Naive thymus-derived CD8-positive, alpha-beta T cell (primary cell): ENCODE results near the gene ZBTB16. TPM values are rescaled to one million over a fixed set of nuclear protein-coding genes. Genes with fewer than 3 reads are reported as not detected.

Source experiments
- ATAC-seq, 2 donors: fragments of 150-1000 bp; cut with Tn5 transposase in 1 of 2; sonication (Bioruptor Pico), chemical (Tn5 transposase) in 1 of 2; 1 replicate in 1 of 2; 2 replicates in 1 of 2; pipeline ENCODE4 v1.10.0; 2021; ENCODE audit warnings: mild to moderate bottlenecking in 2 of 2, moderate library complexity in 2 of 2
- POLR2A ChIA-PET: fragments of 350-600 bp; sonication (Branson Sonifier 250); formaldehyde crosslinking; loops from one replicate; lab custom pipeline; 2021; ENCODE audit warnings: antibody characterized with exemption; lab: Charles Lee
- DNase-seq, 10 donors: peaks; one replicate each; pipeline versions ENCODE4 v3.0.0 to v3.0.0-alpha.2; 2020 to 2022
- H3K27ac Mint-ChIP-seq, 10 donors: one replicate each; pipeline ENCODE4 v1.8.0; 2020 to 2022; ENCODE audit warnings: mild to moderate bottlenecking in 10 of 10, mixed read lengths in 10 of 10, moderate library complexity in 4 of 10, inconsistent platforms in 1 of 10
- H3K27me3 Mint-ChIP-seq, 5 donors: one replicate each; pipeline ENCODE4 v1.8.0; 2021 to 2022; ENCODE audit warnings: mixed read lengths in 5 of 5
- H3K36me3 Mint-ChIP-seq, 3 donors: one replicate each; pipeline ENCODE4 v1.8.0; 2020 to 2022; ENCODE audit warnings: mixed read lengths in 3 of 3, mild to moderate bottlenecking in 2 of 3, inconsistent platforms in 1 of 3
- H3K4me1 Mint-ChIP-seq, 4 donors: one replicate each; pipeline ENCODE4 v1.8.0; 2021 to 2022; ENCODE audit warnings: mixed read lengths in 4 of 4
- H3K4me3 Mint-ChIP-seq, 10 donors: one replicate each; pipeline ENCODE4 v1.8.0; 2020 to 2022; ENCODE audit warnings: mild to moderate bottlenecking in 10 of 10, mixed read lengths in 10 of 10, moderate library complexity in 6 of 10, inconsistent platforms in 1 of 10
- H3K9me3 Mint-ChIP-seq, 9 donors: one replicate each; pipeline ENCODE4 v1.8.0; 2020 to 2022; ENCODE audit warnings: mixed read lengths in 9 of 9, mild to moderate bottlenecking in 3 of 9, inconsistent platforms in 1 of 9, moderate library complexity in 1 of 9
- polyA plus RNA-seq, 3 donors: library from polyadenylated mRNA; unstranded; fragments of 300-500 nt; fragmentation: Illumina TruSeq; gene quantifications; one replicate each; pipeline ENCODE4 v1.2.3, GENCODE V29; 2021
- total RNA-seq, 8 experiments: library from RNA in 2 of 8; stranded (reverse) in 2 of 8; gene quantifications; one replicate each; pipeline ENCODE4 v1.2.3 and lab custom pipeline; 2021 to 2026

ZBTB16 gene
- total and polyA plus RNA-seq, 5 experiments from 2014 or later = 0.21 to 7.5 (median 2.5) TPM

- H3K4me3 Mint-ChIP-seq = no peak overlapping the region
- POLR2A ChIA-PET = no interaction called here
Observed at GRCh38 chr11:114202011-114202609, 142.6 kb downstream of the ZBTB16 start.

GRCh38 chr11:114207096-114207495 lies 147.6 kb downstream of the ZBTB16 start:
- ATAC-seq (no peak), DNase-seq (no peak)
- H3K4me1 Mint-ChIP-seq = peaks cover 19 to 36% (median 27%) of the 10 kb centered on the region in 4 donors
- H3K4me3 Mint-ChIP-seq = no peak overlapping the region
- H3K9me3 Mint-ChIP-seq = no peaks in the 10 kb centered on the region
- no peaks in the 10 kb centered on the region for H3K27me3 Mint-ChIP-seq
- no peaks in the 10 kb centered on the region for H3K36me3 Mint-ChIP-seq
- POLR2A ChIA-PET = no interaction called here
- H3K27ac Mint-ChIP-seq = peak overlapping the region in 3 of 10 donors; percentile 21 to 64 (median 22)

More at GRCh38 chr11:114202011-114202609, 142.6 kb downstream of the ZBTB16 start:
- DNase-seq = no peak
- H3K9me3 Mint-ChIP-seq = no peaks in the 10 kb centered on the region
- no peaks in the 10 kb centered on the region for H3K36me3 Mint-ChIP-seq
- no peaks in the 10 kb centered on the region for H3K27me3 Mint-ChIP-seq
- peak overlapping the region in 1 of 10 donors; percentile 64 for H3K27ac Mint-ChIP-seq
- ATAC-seq = no peak
- peaks cover under 1 to 13% (median 2%) of the 10 kb centered on the region in 4 donors for H3K4me1 Mint-ChIP-seq

- Mint-ChIP-seq H3K4me1 (peaks cover 19 to 36% (median 27%) of the 10 kb centered on the region in 4 donors), H3K9me3 (no peaks in the 10 kb centered on the region), H3K36me3 (no peaks in the 10 kb centered on the region), H3K27ac (peak overlapping the region in 6 of 10 donors; percentile 0 to 78 (median 8)), H3K27me3 (no peaks in the 10 kb centered on the region), H3K4me3 (peak overlapping the region in 8 of 10 donors; percentile 9 to 52 (median 28))
- DNase-seq = peak in 5 of 10 donors; percentile 6 to 41 (median 36)
- peak; percentile 91 to 98 for ATAC-seq
- POLR2A ChIA-PET = interaction anchor here (1.0 kb wide), 1 partner anchor 41 kb away, joined by 7 read pairs; no protein-coding TSS in a partner anchor
Observed at GRCh38 chr11:114208377-114208776, 148.9 kb downstream of the ZBTB16 start.

- no peak for DNase-seq
- no peaks in the 10 kb centered on the region for H3K27me3 Mint-ChIP-seq
- peak overlapping the region in 2 of 10 donors; percentile 51 to 58 for H3K27ac Mint-ChIP-seq
- H3K4me1 Mint-ChIP-seq = peaks cover 19 to 42% (median 27%) of the 10 kb centered on the region in 4 donors
- H3K36me3 Mint-ChIP-seq = no peaks in the 10 kb centered on the region
- POLR2A ChIA-PET = interaction anchor here (1.2 kb wide), 1 partner anchor 26 kb away, joined by 4 read pairs; no protein-coding TSS in a partner anchor
- no peak overlapping the region for H3K4me3 Mint-ChIP-seq
- ATAC-seq = no peak
- H3K9me3 Mint-ChIP-seq = no peaks in the 10 kb centered on the region
Observed at GRCh38 chr11:114209343-114209742, 149.8 kb downstream of the ZBTB16 start.

- DNase-seq (no peak), ATAC-seq (no peak)
- POLR2A ChIA-PET = interaction anchor here (1.2 kb wide), 1 partner anchor 26 kb away, joined by 4 read pairs; no protein-coding TSS in a partner anchor
- Mint-ChIP-seq H3K4me3 (no peak overlapping the region), H3K27ac (peak overlapping the region in 1 of 10 donors; percentile 58), H3K27me3 (peaks cover 0 to 1% (median 0%) of the 10 kb centered on the region in 5 donors), H3K4me1 (peaks cover 19 to 44% (median 27%) of the 10 kb centered on the region in 4 donors), H3K36me3 (no peaks in the 10 kb centered on the region), H3K9me3 (no peaks in the 10 kb centered on the region)
Observed at GRCh38 chr11:114209904-114210303, 150.4 kb downstream of the ZBTB16 start.

- H3K4me3 Mint-ChIP-seq = no peak overlapping the region
- H3K27me3 Mint-ChIP-seq = peaks cover 0 to 1% (median 0%) of the 10 kb centered on the region in 5 donors
- POLR2A ChIA-PET = no interaction called here
- peaks cover 29 to 61% (median 39%) of the 10 kb centered on the region in 4 donors for H3K4me1 Mint-ChIP-seq
- no peaks in the 10 kb centered on the region for H3K9me3 Mint-ChIP-seq
- DNase-seq (no peak), ATAC-seq (no peak)
- H3K27ac Mint-ChIP-seq = peak overlapping the region in 2 of 10 donors; percentile 24 to 37
- no peaks in the 10 kb centered on the region for H3K36me3 Mint-ChIP-seq
Observed at GRCh38 chr11:114211444-114212121, 152.1 kb downstream of the ZBTB16 start.

GRCh38 chr11:114213622-114214021 lies 154.1 kb downstream of the ZBTB16 start:
- peaks cover 0 to 4% (median 0%) of the 10 kb centered on the region in 5 donors for H3K27me3 Mint-ChIP-seq
- peaks cover 24 to 56% (median 34%) of the 10 kb centered on the region in 4 donors for H3K4me1 Mint-ChIP-seq
- H3K27ac Mint-ChIP-seq = no peak overlapping the region
- no peaks in the 10 kb centered on the region for H3K36me3 Mint-ChIP-seq
- no peak for DNase-seq
- H3K4me3 Mint-ChIP-seq = no peak overlapping the region
- POLR2A ChIA-PET = interaction anchor here (0.5 kb wide), 1 partner anchor 94 kb away, joined by 3 read pairs; no protein-coding TSS in a partner anchor
- H3K9me3 Mint-ChIP-seq = no peaks in the 10 kb centered on the region
- ATAC-seq = no peak

GRCh38 chr11:114215428-114215827 lies 155.9 kb downstream of the ZBTB16 start:
- Mint-ChIP-seq H3K36me3 (no peaks in the 10 kb centered on the region), H3K4me3 (no peak overlapping the region), H3K27me3 (peaks cover 0 to 4% (median 1%) of the 10 kb centered on the region in 5 donors), H3K9me3 (no peaks in the 10 kb centered on the region), H3K27ac (peak overlapping the region in 1 of 10 donors; percentile 67), H3K4me1 (peaks cover 18 to 45% (median 26%) of the 10 kb centered on the region in 4 donors)
- no peak for ATAC-seq
- POLR2A ChIA-PET = no interaction called here
- no peak for DNase-seq

- H3K4me3 Mint-ChIP-seq = peak overlapping the region in 3 of 10 donors; percentile 0 to 21 (median 20)
- peaks cover 18 to 42% (median 26%) of the 10 kb centered on the region in 4 donors for H3K4me1 Mint-ChIP-seq
- peaks cover 0 to 4% (median 1%) of the 10 kb centered on the region in 5 donors for H3K27me3 Mint-ChIP-seq
- H3K9me3 Mint-ChIP-seq = no peaks in the 10 kb centered on the region
- H3K27ac Mint-ChIP-seq = peak overlapping the region in 3 of 10 donors; percentile 64 to 80 (median 67)
- ATAC-seq = no peak
- no peaks in the 10 kb centered on the region for H3K36me3 Mint-ChIP-seq
- DNase-seq = no peak
- POLR2A ChIA-PET = no interaction called here
Observed at GRCh38 chr11:114215871-114216795, 156.6 kb downstream of the ZBTB16 start.

- peak; percentile 49 to 65 for ATAC-seq
- Mint-ChIP-seq H3K4me1 (peaks cover 18 to 40% (median 23%) of the 10 kb centered on the region in 4 donors), H3K36me3 (no peaks in the 10 kb centered on the region), H3K27me3 (peaks cover 0 to 4% (median 1%) of the 10 kb centered on the region in 5 donors), H3K9me3 (no peaks in the 10 kb centered on the region), H3K27ac (peak overlapping the region in 5 of 10 donors; percentile 1 to 80 (median 4)), H3K4me3 (peak overlapping the region in 4 of 10 donors; percentile 0 to 21 (median 13))
- no peak for DNase-seq
- POLR2A ChIA-PET = no interaction called here
Observed at GRCh38 chr11:114216796-114217180, 157.3 kb downstream of the ZBTB16 start.

- peak overlapping the region in 3 of 10 donors; percentile 13 to 58 (median 14) for H3K27ac Mint-ChIP-seq
- peaks cover 0 to 4% (median 1%) of the 10 kb centered on the region in 5 donors for H3K27me3 Mint-ChIP-seq
- ATAC-seq (no peak), DNase-seq (no peak)
- no peak overlapping the region for H3K4me3 Mint-ChIP-seq
- H3K36me3 Mint-ChIP-seq = no peaks in the 10 kb centered on the region
- H3K4me1 Mint-ChIP-seq = peaks cover 18 to 40% (median 23%) of the 10 kb centered on the region in 4 donors
- POLR2A ChIA-PET = no interaction called here
- no peaks in the 10 kb centered on the region for H3K9me3 Mint-ChIP-seq
Observed at GRCh38 chr11:114218508-114218907, 159.0 kb downstream of the ZBTB16 start.
